GM18507 (cell line): ENCODE data around the gene LEF1.

Experiments used
- DNase-seq: peaks from one replicate; pipeline ENCODE4 v3.0.0; 2011; ENCODE audit warnings: low read depth; ENCODE audit not compliant: insufficient read length; ENCODE audit errors: extremely low spot score
- FAIRE-seq: peaks from 2 replicates; lab custom pipeline; 2011; peaks lifted over from hg19 to GRCh38; lab: Jason Lieb, UNC

Gene LEF1

DNA sequence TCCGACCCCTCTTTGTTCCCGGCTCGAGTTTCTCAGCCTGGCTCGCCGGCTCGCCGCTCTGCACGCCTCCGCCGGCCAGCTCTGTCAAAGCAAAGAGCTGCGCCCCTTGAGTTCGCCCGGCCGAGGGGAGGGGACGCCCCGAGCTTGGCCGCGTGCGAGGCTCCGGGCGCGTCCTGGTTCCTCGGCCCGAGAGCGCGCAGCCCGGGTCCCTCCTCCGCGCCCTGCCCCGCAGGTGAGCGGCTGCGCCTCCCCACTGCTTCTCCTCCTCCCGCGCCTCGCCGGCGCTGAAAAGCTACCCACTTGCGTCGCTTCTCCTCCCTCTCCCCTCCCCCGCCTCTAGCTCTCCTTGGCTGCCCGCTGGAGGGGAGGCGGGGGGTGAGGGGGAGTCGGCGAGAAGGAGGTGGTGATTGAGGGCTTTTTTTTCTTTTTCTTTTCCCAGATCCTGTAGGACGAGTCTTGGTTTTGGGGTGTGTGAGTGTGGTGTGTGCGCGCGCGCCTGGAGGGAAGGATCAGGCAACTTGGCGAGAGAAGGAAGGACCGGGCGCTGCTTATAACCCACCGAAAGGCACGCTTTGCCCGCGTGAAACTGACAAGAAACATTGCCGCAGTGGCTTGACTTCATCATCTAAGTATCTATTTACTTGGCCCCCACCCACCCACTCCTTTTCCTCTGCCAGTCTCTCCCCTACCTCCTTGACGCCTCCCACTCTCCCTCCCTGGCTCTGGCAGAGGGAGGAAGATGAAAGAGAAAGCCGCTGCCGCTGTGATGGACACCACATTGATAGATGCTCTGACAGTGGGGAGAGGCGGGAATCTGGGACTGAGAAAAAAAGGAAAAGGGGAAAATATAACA is at the start of gene LEF1:
Gene LEF1 (minus strand): TSS at position 262 of the 853 bp plus-strand sequence. CDS start 1,165 bp downstream, outside the sequence.
- DNase-seq (no peak), FAIRE-seq (no peak)

- DNase-seq (no peak), FAIRE-seq (no peak)
Measured at GRCh38 chr4:108216510-108216909, 47.8 kb upstream of the LEF1 start.

DNA sequence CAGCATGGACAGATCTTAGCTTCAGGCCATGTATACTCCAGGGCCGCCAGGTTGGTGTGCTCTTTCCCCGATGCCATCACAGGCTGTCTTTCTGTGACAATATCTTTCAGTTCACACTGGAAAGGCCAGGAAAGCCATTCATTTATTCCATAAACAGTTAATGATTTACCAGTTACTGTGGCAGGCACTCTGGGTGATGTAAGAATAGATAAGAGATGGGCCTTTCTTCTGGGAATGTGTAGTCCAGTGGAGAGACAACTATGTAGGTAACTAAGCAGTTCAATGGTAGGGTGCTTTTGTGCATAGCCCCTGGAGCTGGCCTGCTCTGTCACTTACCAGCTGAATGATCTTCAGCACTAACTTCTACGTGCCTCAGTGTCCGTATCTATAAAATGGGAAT is 46.3 kb upstream of the LEF1 start:
- DNase-seq: no peak
- FAIRE-seq: no peak

DNA sequence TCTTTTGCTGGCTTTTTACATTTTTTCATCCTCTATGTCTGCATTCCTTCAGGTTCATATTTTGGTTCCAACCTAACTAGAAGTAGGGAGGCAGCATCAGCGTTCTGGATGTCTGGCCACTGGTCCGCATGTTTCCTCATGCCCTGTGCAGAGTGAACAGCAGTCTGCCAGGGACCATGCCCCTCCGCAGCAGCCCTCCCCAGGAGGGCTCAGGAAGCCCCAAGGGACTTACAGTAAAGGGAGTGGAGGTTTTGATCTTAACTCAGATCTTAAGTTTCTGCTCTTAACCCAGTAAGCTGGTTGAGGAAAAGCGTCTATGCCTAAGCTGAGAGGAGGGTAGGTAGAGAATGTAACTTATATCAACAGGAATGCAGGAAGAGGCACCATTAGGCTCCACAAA is 45.0 kb upstream of the LEF1 start:
- no peak for DNase-seq

GRCh38 chr4:108213308-108213707 is 44.6 kb upstream of the LEF1 start:
- DNase-seq: no peak
- no peak for FAIRE-seq

More for the DNA sequence above, 45.0 kb upstream of the LEF1 start:
- no peak for FAIRE-seq

GRCh38 chr4:108210989-108211835 is 42.5 kb upstream of the LEF1 start:
- no peak for FAIRE-seq
- DNase-seq: no peak

GRCh38 chr4:108209489-108209888 is 40.8 kb upstream of the LEF1 start:
- FAIRE-seq: no peak

DNA sequence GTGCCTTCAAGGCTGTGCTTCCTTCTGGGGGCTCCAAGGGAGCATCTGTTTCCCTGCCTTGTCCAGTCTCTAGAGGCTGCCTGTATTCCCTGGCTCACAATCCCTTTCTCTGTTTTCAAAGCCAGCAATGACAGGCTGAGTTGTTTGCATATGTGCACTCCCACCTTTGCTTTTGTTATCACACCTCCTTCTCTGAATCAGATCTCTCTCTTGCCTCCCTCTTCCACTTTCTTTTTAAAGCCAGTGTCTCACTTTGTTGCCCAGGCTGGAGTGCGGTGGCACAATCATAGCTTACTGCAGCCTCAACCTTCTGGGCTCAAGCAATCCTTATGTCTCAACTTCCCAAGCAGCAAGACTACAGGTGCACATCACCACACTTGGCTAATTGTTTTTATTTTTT is 37.1 kb upstream of the LEF1 start:
- no peak for DNase-seq
- FAIRE-seq: no peak

More at GRCh38 chr4:108209489-108209888, 40.8 kb upstream of the LEF1 start:
- no peak for DNase-seq

GRCh38 chr4:108204518-108204917 is 35.8 kb upstream of the LEF1 start:
- no peak for DNase-seq
- no peak for FAIRE-seq

DNA sequence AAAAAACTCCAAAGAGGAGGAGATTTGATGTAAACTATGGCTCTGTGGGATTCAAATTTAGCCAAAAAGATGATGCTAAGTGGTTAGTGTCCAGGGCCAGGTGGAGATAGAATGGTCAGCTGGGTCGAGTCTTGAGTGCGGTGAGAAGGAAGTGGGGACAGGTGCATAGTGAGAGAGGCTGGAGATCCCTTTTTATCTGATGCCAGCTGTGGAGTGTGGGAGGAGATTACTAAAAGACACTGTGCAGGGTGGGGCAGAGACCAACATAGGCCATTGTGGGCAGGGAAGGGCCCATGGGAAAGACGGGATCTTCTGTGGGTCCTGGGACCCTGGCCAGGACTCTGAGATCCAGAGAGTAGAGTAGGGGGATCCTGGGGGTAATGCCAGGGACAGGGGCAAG is 34.6 kb upstream of the LEF1 start:
- FAIRE-seq (no peak), DNase-seq (no peak)

- no peak for FAIRE-seq
Measured at GRCh38 chr4:108201774-108202173, 33.0 kb upstream of the LEF1 start.

DNA sequence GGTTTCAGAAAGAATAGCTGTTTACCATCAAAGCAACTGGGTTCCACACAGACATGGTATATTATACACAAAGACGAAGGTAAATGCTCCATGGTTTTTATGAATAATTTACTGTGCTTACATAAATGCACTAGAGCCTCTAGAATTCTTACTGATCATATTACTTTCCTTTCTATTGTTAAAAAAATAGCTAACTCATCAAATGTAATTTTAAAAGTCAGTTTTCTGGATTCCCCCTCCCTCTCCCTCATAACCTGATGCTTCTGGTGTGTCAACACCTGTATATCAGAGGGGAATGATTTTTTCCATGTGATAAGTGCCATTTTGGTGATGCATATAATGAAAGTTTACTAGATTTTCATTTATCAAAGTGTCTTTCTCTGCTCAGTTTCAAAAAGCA is 31.1 kb upstream of the LEF1 start:
- FAIRE-seq (no peak), DNase-seq (no peak)

More at GRCh38 chr4:108201774-108202173, 33.0 kb upstream of the LEF1 start:
- DNase-seq: no peak

GRCh38 chr4:108193886-108194672 is 25.3 kb upstream of the LEF1 start:
- FAIRE-seq (no peak), DNase-seq (no peak)

DNA sequence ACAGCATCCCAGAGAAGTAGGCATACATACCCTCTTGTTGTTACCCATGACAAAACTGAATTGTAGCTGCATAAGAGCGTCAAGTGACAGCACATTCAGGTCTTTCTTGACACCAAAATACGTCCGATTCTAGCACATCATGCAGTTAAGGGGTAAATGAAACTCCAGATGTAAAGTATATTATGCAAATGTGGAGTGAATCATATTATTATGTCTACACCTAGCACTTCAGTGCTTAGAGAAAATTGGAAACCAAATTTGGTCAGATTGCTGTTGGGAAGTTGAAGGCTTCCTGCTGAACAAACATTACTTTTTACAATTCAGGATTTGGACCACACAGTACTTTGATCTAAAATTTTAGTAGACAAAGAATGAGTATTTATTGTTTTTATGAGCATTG is 24.2 kb upstream of the LEF1 start:
- DNase-seq (no peak), FAIRE-seq (no peak)

GRCh38 chr4:108192056-108192455 is 23.3 kb upstream of the LEF1 start:
- no peak for FAIRE-seq
- DNase-seq: no peak

- no peak for FAIRE-seq
Measured at GRCh38 chr4:108191269-108191914, 22.7 kb upstream of the LEF1 start.

GRCh38 chr4:108188770-108189169 is 20.0 kb upstream of the LEF1 start:
- no peak for FAIRE-seq
- DNase-seq: no peak

More at GRCh38 chr4:108191269-108191914, 22.7 kb upstream of the LEF1 start:
- no peak for DNase-seq

DNA sequence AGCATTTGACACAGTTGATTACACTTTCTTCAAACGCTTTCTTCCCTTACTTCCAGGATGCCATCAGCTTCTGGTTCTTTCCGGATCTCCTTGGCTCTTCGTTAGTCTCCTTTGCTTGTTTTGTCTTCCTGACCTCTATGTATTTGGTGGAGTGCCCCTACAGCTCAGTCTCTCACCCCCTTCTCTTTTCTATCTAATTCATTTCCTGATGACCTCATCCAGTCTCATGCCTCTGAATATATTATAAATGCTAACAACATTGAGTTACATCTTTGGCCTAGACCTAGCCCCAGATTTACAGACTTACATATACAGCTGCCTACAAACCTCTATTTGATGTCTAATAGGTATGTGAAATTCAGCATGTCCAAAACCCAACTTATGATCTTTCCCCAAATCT is 16.5 kb upstream of the LEF1 start:
- no peak for DNase-seq
- FAIRE-seq: no peak

- no peak for FAIRE-seq
- DNase-seq: no peak
Measured at GRCh38 chr4:108184453-108185049, 15.8 kb upstream of the LEF1 start.
